RKO (cell line): ENCODE results near the gene ZSCAN2.
"Not testable (repeated sequence)": the region's sequence is repeated elsewhere in the genome, so short reads cannot be mapped to it uniquely, and the experiment has no call there.

ENCODE experiments used
- DNase-seq: peaks from one replicate; pipeline ENCODE4 v3.0.0-alpha.2; 2016; ENCODE audit warnings: low spot score

ZSCAN2 gene

DNA sequence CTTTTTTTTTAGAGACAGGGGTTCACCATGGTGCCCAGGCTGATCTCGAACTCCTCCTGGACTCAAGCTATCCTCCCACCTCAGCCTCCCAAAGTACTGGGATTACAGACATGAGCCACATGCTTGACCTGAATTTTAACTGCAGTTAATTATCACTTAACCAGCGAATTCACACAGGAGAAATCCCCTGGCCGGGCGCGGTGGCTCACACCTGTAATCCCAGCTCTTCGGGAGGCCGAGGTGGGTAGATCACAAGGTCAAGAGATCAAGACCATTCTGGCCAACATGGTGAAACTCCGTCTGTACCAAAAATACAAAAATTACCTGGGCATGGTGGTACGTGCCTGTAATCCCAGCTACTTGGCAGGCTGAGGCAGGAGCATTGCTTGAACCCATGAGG lies 41.1 kb downstream of the ZSCAN2 start:
- DNase-seq = not testable (repeated sequence)

DNA sequence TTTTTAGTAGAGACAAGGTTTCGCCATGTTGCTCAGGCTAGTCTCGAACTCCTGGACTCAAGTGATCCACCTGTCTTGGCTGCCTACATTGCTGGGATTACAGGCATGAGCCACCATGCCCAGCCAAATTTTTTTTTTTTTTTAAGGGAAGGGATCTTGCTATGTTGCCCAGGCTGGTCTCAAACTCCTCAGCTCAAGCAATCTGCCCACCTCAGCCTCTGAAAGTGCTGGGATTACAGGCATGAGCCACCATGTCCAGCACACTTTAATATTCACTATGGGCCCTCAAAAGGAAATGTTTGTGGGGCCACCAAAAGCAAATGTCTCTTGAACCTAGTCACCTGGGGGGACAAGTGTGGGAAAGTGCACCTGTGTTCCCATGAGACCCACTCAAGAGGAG lies 41.8 kb downstream of the ZSCAN2 start:
- not testable (repeated sequence) for DNase-seq

DNA sequence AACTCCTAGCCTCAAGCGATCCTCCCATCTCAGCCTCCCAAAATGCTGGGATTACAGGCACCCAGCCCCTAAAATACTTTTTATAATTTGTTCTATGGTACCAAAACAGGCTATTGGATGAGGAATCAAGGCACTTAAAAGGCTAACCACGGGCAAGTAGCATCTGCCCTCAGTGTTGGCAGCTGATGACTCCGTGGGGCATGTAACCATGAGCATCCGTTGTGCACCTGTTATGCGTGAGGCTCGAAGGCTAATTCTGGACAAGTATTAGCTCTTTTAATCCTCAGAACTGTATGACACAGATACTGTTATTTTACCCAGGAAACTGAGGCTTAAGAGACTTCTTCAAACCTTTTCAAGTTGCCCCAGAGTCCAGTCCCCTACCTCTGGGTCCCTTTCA lies 43.0 kb downstream of the ZSCAN2 start:
- no peak for DNase-seq

DNA sequence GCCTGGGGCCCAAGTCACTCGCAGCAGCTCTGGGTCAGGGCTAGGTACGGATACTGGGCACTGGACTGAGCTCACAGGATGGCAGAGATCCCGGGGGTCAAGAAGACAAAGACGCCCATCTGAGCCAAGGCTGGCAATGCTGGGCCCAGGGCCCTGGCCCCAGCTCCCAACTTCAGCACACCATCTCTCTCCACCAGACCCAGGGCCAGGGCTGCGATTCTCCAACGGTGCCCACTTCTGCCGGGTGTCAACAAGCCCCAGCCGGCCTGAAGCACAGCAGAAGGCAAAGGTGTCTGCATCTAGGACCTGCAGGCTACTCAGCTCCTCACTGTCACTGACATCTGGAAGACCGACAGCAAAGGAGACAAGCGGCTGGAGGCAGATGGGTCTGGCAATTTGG lies 44.7 kb downstream of the ZSCAN2 start:
- DNase-seq = no peak

DNA sequence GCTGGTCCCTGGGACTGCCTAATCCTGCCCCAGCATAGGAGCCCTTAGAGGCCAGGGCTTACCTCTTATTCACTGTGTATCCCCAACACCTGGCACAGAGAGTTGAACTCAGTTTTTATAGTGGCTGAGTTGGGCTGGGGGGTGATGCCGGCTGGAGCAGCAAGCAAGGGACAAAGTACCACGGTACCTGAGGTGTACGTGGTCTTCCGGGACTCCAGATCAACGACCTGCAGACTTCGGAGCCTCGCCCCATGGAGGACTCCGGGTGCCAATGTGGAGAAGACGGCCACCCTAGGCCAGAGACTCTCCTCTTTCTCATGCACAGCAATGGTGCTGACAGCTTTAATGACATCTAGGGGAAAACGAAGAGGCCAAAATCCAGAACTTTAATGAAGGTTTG lies 45.2 kb downstream of the ZSCAN2 start:
- no peak for DNase-seq

DNA sequence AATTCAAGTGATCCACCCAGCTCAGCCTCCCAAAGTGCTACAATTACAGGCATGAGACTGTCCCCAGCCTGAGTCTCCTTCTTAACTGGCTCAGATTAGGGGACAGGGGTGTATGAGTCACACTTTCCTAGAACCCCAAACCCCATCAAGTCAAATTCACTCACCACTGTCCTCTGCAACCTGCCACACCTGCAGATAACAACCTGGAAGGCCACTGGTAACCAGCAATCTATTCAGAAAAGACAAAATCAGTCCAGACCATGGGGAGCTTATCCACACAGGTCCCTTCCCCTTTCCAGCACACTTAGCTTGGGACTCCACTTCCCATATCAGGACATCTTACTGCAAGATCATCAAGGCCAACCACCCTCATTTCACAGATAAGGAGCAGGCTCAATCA lies 46.9 kb downstream of the ZSCAN2 start:
- no peak for DNase-seq

DNA sequence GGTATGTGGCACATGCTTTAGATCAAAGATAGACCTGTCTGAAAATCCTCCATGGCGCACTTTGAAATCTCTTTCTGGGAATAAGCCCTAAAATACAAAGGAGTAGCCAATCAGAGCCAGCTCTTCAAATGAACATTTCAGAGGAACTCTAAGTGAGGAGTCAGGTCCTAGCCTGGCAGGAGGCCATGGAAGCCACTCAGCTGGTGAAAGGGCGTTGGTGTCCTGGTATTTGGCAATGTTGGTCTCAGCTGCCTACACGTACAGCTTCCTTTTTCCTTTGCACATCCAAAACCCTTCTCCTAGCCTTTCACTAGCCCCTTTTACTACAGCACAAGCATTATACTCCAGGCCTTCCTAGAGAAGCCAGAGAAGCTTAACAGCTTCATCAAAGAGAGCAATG lies 47.7 kb downstream of the ZSCAN2 start:
- no peak for DNase-seq

DNA sequence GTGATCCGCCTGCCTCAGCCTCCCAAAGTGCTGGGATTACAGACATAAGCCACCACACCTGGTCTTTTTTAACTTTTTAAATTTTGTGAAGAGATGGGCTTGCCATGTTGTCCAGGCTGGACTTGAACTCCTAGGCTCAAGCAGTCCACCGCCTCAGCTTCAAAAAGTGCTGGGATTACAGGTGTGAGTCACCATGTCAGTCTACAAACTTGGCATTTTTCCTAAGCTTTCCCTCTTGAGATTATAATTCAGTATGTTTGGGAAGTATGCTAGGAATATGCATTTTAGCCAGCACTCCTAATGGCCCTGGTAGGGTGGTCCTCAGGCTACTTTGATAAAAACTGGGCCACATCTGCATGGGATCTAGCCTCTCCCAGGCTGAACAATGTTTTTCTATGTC lies 48.9 kb downstream of the ZSCAN2 start:
- peak; percentile 59 for DNase-seq

DNA sequence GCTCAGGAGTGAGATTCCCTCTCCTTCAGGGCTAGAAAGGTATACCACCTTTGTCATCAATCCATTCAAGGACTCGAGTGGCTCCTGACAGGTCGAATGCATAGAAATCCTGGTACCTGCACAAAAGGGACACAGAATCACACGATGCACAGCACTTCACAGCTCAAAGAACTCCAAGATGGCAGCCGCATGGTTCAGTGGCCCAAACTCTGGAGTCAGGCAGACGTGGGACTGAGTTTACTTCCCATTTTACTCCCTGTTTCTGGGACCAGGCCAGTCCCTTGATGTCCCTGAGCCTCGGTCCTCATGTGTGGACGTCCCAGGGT lies 52.7 kb downstream of the ZSCAN2 start:
- DNase-seq = no peak

DNA sequence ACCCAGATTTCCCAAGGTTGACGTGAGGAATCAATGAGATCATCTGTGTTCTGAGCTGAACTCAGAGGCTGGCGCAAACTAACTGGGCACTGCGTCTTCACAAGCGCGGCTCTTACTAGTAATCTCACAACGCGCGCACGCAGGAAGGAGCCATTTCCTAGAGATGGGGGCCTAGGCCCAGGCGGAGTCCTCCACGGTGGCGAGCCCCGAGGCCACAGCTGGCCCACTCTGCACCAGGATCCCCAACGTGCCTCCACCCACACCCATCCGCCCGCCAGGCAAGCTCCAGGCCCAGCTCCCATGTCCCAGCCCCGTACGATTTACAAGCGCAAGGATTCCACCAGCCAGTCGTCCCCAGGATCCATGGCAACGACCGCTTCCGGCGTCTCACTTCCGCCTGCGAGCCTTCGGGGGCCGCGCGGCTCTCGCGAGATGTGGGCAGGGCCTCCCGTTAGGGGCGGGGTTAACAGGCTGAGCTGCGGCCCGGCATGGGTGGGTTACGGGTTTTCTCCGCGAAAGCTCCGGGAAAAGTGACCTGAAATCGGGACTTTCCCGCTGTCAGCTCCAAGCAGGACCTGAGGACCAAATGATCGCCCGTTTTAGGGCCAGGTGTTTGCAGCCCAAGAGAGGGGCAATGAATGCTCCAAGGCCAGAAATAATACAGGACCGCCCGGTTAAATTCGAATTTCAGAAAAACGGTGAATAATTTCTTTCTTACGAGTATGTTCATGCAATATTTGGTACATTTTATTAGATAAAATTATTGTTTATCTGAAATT lies 53.3 kb downstream of the ZSCAN2 start, which contains the start of gene WDR73:
TSS of gene WDR73 (minus strand) at position 374 of the 779 bp plus-strand sequence. CDS start at position 365, 9 bp downstream.
- DNase-seq = peak; percentile 92

DNA sequence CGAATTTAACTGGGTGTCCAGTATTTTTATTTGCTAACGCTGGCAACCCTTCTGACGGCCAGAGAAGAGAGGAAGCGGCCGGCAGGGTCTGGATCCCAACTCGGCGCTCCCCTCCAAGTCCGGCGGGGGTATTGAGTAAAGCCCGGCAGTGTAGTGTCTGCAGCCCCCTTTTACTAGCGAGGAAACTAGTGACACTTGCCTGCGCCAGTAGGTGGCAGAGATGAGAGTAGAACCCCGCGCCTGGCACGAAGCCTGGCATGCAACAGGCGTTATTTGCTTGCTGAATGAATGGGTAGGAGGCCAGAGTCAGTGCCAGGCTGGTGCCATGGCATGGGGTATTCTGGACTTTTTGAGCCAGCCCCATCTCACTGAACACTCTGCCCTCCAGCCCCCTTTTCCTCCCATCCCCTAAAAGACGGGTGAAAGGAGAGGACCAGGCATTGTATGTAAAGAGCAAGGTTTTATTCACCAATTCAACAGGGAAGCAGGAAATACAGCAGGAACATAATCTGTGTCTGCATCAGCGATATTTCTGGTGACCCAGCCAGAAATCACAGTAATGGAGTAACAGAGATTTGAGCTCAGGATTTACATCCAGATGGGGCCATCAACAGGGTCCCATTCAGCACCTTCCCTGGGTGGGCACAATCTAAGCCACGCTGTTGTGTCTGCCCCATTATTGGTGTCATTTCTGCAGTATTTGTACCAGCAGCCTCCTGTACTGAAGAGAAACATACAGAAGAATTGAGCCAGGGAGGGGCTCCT lies 54.1 kb downstream of the ZSCAN2 start:
- DNase-seq = peak; percentile 91

DNA sequence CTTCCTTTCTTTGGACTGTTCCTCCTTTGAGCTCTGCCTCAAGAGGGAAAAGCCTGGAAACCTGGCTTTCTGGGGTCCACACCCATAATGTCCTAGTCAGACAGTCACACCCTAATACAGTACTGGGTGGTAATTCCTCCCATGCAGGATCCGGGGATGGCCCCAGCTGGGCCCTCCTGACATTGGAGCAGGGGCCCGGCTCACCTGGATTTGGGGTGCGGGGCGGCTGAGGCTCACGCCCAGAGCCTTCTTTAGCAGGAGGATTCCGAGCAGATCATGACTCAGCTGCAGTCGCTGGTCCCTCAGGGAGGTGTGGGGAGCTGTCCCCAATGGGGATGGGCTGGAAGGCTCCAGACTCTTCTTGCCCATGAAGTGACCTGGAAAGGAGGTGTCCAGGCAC lies 56.2 kb downstream of the ZSCAN2 start:
- no peak for DNase-seq

DNA sequence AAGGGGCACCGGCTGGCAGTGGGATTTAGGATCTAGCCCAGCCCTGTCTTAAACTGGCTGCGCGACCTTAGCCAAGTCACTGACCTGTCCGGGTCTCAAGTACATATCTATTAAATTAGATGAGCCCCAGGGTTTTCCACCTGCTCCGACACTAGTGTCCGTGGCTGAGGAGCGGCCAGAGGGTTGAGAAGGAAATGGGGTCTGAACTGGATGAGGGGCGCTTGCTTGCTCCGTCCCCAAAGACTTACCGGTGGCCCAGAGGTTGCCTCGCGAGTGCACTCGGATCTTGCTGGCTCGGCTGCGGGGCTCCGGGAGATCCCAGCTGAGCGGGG lies 56.9 kb downstream of the ZSCAN2 start:
- DNase-seq = no peak

DNA sequence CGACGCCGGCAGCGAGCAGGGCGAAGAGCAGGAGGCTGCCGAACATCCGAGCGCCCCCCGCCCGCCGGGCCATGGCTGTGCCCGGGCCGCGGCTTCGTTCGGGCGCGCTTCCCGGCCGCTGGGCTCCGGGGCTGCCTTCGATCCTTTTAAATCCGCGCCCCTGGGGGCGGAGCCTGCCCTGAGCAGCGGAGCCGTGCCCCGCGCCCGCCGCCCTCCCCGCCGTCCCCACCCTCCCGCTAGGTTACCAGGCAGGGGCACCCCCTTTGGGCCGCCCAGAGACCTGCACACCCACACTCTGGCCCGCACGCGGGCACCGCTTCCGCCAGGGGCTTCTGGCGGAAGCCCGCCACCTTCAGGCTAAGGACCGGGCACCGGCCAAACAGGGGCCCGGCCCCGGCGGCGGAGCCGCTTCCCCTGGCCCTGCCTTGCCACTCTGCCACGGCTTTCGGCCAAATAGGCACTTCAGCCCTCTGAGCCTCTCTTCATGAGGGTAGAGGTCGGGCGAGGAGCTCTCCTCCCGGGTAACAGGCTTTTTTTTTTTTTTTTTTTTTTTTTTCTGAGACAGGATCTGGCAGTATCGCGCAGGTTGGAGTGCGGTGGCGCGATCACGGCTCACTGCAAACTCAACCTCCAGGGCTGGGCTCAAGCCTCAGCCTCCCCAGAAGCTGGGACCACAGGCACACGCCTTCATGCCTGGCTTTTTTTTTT lies 57.4 kb downstream of the ZSCAN2 start, which contains the start of gene NMB:
TSS of gene NMB (minus strand) at position 120 of the 708 bp plus-strand sequence. CDS start at position 73, 47 bp downstream.
- DNase-seq = peak; percentile 91

DNA sequence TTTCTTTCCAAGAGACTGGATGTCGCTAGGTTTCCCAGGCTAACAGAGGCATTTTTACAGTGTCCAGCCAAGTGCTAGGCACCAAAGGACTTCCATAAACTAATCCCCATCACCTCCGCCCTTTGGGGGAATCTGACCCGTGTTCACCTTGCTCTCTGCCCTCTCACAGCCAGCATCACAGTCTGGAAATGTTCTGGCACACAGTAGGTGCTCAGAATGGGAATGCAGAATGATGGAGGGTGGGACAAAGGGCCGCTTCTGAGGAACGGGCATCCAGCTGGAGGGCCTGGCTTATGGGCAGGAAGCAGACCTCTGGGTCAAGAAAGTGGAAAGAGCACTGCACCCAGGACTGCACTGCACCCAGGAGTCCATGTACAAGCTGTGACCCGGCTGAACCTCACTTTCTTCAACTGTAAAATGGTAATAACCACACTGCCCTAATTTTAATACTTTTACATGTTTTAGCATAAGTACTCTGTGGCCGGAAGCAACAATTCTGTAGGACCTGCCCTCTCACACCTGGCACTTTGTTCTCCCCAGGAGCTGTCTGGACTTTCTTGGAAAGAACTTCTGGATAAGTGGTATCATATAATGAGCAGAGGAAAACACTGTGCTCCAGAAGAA lies 58.1 kb downstream of the ZSCAN2 start:
- DNase-seq = no peak

DNA sequence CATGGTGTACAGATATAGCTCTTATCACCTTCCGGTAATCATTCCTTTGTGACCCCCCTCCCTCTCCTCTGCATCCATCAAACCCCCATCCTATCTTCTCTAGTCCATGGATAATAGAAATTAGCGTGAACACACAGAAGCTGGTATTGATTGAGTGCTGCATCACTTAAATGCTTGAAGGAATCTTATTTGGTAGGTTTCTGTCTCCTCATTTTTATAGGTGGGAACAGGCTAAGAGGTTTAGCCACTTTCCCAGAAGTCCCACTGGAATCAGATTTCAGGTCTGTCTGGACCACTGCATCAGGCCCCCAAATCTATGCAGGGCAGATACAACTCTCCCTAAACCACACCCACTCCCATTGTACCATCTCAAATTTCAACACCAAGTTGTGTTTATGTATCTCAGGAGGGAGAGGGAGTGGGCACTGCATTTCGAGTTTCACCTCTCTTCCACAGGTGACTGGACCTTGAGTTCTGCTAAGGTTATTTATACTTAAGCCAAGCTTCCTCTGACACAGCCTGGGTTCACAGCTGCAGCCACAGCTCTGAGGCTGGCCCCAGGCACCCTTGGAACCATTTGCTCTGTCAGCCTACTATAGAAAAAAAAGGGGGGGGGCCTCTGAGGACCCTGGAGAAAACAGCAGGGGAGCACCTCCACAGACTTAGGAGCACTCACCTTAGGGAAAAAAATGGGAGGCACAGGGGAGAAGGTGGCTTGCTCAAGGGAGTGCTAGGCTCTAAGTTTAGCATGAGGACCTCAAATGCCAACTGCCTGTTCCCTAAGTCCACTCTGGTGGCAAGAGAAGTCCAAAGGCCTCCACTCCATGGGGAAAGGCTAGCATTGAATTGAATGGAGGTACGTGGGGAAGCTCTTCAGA lies 59.3 kb downstream of the ZSCAN2 start:
- no peak for DNase-seq

DNA sequence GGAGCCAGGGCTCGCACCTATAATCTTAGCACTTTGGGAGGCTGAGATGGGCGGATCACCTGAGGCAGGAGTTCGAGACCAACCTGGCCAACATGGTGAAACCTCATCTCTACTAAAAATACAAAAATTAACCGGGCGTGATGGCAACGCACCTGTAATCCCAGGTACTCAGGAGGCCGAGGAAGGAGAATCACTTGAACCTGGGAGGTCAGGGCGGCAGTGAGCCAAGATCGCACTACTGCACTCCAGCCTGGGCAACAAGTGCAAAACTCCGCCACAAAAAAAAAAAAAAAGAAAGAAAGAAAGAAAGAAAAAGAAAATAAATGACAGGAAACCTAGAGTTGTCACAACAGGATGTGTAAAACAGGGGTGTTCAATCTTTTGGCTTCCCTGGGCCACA lies 60.2 kb downstream of the ZSCAN2 start:
- DNase-seq = no peak

DNA sequence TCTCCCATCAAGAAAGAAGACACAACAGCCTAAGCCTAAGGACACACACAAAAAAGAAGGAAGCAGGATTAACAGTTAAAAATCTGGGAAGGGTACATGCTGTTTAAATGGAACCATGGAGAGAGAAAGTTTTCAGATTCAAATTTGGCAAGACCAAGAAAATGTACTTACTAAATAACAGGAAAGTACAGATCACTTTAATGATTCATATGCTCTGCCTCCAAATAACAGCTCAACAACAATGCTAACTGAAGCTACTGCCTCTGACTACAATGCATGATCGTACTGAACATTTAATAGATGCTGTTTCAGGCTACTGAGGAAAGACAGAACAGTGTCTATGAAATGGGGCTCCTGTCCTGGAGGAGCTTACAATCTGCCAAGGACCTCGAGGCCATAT lies 65.6 kb downstream of the ZSCAN2 start:
- DNase-seq = no peak

DNA sequence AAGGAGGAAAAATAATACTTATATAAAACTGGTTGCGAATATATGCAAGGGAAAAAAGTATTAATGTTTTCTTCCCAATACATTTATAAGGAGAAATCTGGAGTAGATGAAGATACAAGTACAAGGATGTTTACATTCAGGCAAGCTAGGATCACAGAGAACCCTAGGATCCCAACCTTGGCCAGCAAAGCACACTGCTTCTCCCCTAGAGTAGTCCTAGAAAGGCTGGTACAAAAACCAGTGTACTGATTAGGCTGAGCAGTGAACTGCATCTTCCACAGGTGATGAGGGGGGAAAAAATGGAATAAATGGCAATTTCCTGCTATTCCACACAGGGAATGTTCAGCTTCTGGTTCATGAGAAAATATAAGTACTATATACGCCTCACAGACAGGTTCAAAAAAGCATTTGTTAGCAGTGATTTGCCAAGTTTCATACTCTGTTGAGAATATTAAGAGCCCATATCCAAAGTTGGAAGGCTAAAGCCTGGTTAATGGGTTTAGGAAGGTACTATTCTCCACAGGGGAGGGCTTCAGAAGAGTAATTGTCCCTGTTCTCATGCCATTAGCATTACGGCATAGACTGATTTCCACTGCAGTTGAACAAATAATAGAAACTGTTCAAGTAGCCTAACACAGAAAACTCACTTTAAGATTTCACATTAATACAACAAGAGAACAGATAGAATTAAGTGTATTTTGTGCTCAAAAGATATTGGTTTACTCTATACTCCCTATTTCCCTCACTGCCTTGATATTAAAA lies 67.6 kb downstream of the ZSCAN2 start:
- DNase-seq = no peak

DNA sequence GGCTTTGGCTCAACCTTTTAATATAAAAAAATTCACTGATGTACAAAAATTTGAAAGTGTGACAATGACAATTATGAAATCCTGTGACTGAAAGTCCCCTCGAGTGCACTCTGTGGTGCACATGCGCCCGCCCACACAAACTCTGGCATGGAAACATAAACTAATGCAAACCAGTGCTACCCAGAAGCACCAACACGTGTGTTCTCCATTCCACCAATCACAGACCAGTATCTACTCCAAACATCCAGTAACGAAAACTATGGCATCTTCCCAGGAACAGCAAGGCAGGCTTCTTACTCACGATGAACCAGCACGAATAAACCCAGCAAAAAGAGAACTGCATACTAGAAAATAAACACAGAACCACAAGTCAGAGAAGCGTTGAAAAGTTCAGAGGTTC lies 68.9 kb downstream of the ZSCAN2 start:
- DNase-seq = no peak

DNA sequence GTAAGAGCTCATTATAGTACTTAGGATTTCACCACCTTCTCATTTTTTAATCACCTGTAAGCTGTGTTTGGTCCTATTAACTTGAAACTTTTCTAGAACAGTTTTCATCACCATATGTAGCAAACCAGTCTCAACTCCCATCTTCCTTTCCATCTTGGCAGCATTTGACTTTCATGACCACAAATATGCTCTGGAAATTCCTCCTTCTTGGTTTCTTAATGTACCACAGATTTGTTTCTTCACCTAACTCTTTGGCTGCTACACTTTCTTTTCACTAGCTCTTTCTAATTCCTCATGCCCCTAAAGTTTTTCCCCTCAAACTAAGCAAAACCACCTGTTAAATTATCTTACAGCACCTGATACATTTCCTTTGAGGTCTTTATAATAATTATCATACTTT lies 70.4 kb downstream of the ZSCAN2 start:
- no peak for DNase-seq
